Ovary (tissue), 3 donors: Measurements from ENCODE around the gene TMEM61.

Source experiments
- CTCF ChIP-seq, 3 donors: fragments of 450-650 bp in 2 of 3; fragments of 200-600 bp in 1 of 3; IDR thresholded peaks; one replicate each; pipeline versions ENCODE4 v1.5.1 to v1.8.0; 2016 to 2022; ENCODE audit warnings: antibody characterized with exemption in 3 of 3, mild to moderate bottlenecking in 1 of 3
- EP300 ChIP-seq: sonication (generic); formaldehyde crosslinking; IDR thresholded peaks from one replicate; pipeline ENCODE4 v1.6.1; 2017; ENCODE audit warnings: antibody characterized with exemption
- POLR2A ChIP-seq: fragments of 450-650 bp; IDR thresholded peaks from one replicate; pipeline ENCODE4 v1.6.1; 2017; ENCODE audit warnings: antibody characterized with exemption, mild to moderate bottlenecking, moderate library complexity
- donor health status: DM: no; HTN: no; CAD: no.

DNA sequence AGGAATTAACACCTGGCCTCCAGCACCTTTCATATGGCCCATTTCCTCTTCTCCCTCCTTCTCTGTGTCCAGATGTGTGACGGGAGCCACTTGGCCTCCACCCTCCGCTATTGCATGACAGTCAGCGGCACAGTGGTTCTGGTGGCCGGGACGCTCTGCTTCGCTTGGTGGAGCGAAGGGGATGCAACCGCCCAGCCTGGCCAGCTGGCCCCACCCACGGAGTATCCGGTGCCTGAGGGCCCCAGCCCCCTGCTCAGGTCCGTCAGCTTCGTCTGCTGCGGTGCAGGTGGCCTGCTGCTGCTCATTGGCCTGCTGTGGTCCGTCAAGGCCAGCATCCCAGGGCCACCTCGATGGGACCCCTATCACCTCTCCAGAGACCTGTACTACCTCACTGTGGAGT is 5.6 kb downstream of the TMEM61 start:
- TF ChIP-seq POLR2A: no peak
- no peak for TF ChIP-seq CTCF (IDR thresholded peaks at IDR 0.05)
- TF ChIP-seq EP300: no peak
